ENCODE data around the gene UBASH3A. TPM values are rescaled to one million over a fixed set of nuclear protein-coding genes. Genes with fewer than 3 reads are reported as not detected.

The UBASH3A gene
- polyA plus RNA-seq, 1 donor (not counting 4 experiments of a cell fraction or from before 2014, with no cell fraction given) = not detected

- no peaks in the 10 kb centered on the region for H3K4me1 ChIP-seq (ENCODE audit: control insufficient read depth, extremely low read depth, insufficient read depth, low read length)
- TF ChIP-seq EZH2 (IDR thresholded peaks at IDR 0.05; ENCODE audit: low read length) (no peak), CTCF (optimal IDR thresholded peaks at IDR 0.05 in 1 of 3, IDR thresholded peaks at IDR 0.05 in 1 of 3, conservative IDR thresholded peaks at IDR 0.05 in 1 of 3; ENCODE audit: extremely low read depth in 1 of 3, insufficient read depth in 2 of 3, low read length in 3 of 3) (no peak)
- H3K9me3 ChIP-seq (ENCODE audit: control insufficient read depth, low read depth, low read length) = no peaks in the 10 kb centered on the region
- DNase-seq (ENCODE audit: low read depth, low spot score) (no peak), FAIRE-seq (no peak)
- H3K27me3 ChIP-seq (ENCODE audit: control insufficient read depth, extremely low read depth, insufficient read depth, low read length) = no peaks in the 10 kb centered on the region
- H3K79me2 ChIP-seq (ENCODE audit: control insufficient read depth, insufficient read depth, low read length) = no peaks in the 10 kb centered on the region
- no peak overlapping the region for H3K4me3 ChIP-seq (ENCODE audit: control insufficient read depth in 2 of 3, extremely low read depth in 1 of 3, insufficient read depth in 2 of 3, low read depth in 1 of 3, low read length in 3 of 3)
- no peak overlapping the region for H3K9ac ChIP-seq (ENCODE audit: control insufficient read depth, extremely low read depth, insufficient read depth, low read length)
- H3K27ac ChIP-seq (ENCODE audit: control insufficient read depth, insufficient read depth, low read length) = no peak overlapping the region
- H4K20me1 ChIP-seq (ENCODE audit: control insufficient read depth, extremely low read depth, insufficient read depth, low read length) = no peaks in the 10 kb centered on the region
- no peaks in the 10 kb centered on the region for H3K36me3 ChIP-seq (ENCODE audit: control insufficient read depth in 2 of 2, extremely low read depth in 1 of 2, insufficient read depth in 2 of 2, low read length in 2 of 2)
- no peak overlapping the region for H3K4me2 ChIP-seq (ENCODE audit: control insufficient read depth, extremely low read depth, insufficient read depth, low read depth, low read length)
- no peak overlapping the region for H2AFZ ChIP-seq (ENCODE audit: control insufficient read depth, low read length)
- no peaks in the 10 kb centered on the region for H3K9me1 ChIP-seq (ENCODE audit: control insufficient read depth, extremely low read depth, insufficient read depth, low read length)
- dilution Hi-C loops (cut with MboI; ENCODE audit: extremely low pct_ligation_motif_present, low sequenced_read_pairs) = no loop called here
Observed at GRCh38 chr21:42384989-42385388, 18.7 kb upstream of the UBASH3A start.

- no peaks in the 10 kb centered on the region for H4K20me1 ChIP-seq (ENCODE audit: control insufficient read depth, extremely low read depth, insufficient read depth, low read length)
- no peak overlapping the region for H3K4me3 ChIP-seq (ENCODE audit: control insufficient read depth in 2 of 3, extremely low read depth in 1 of 3, insufficient read depth in 2 of 3, low read depth in 1 of 3, low read length in 3 of 3)
- DNase-seq (ENCODE audit: low read depth, low spot score) = no peak
- no peak overlapping the region for H3K9ac ChIP-seq (ENCODE audit: control insufficient read depth, extremely low read depth, insufficient read depth, low read length)
- no peaks in the 10 kb centered on the region for H3K36me3 ChIP-seq (ENCODE audit: control insufficient read depth in 2 of 2, extremely low read depth in 1 of 2, insufficient read depth in 2 of 2, low read length in 2 of 2)
- no peaks in the 10 kb centered on the region for H3K4me1 ChIP-seq (ENCODE audit: control insufficient read depth, extremely low read depth, insufficient read depth, low read length)
- H3K27me3 ChIP-seq (ENCODE audit: control insufficient read depth, extremely low read depth, insufficient read depth, low read length) = no peaks in the 10 kb centered on the region
- H3K9me3 ChIP-seq (ENCODE audit: control insufficient read depth, low read depth, low read length) = no peaks in the 10 kb centered on the region
- dilution Hi-C loops (cut with MboI; ENCODE audit: extremely low pct_ligation_motif_present, low sequenced_read_pairs) = no loop called here
- no peak overlapping the region for H2AFZ ChIP-seq (ENCODE audit: control insufficient read depth, low read length)
- no peaks in the 10 kb centered on the region for H3K79me2 ChIP-seq (ENCODE audit: control insufficient read depth, insufficient read depth, low read length)
- FAIRE-seq = no peak
- TF ChIP-seq CTCF (optimal IDR thresholded peaks at IDR 0.05 in 1 of 3, IDR thresholded peaks at IDR 0.05 in 1 of 3, conservative IDR thresholded peaks at IDR 0.05 in 1 of 3; ENCODE audit: extremely low read depth in 1 of 3, insufficient read depth in 2 of 3, low read length in 3 of 3) (no peak), EZH2 (IDR thresholded peaks at IDR 0.05; ENCODE audit: low read length) (no peak)
- H3K9me1 ChIP-seq (ENCODE audit: control insufficient read depth, extremely low read depth, insufficient read depth, low read length) = no peaks in the 10 kb centered on the region
- no peak overlapping the region for H3K4me2 ChIP-seq (ENCODE audit: control insufficient read depth, extremely low read depth, insufficient read depth, low read depth, low read length)
- H3K27ac ChIP-seq (ENCODE audit: control insufficient read depth, insufficient read depth, low read length) = no peak overlapping the region
Observed at GRCh38 chr21:42385619-42386018, 18.1 kb upstream of the UBASH3A start.
